C4-2B (cell line): ENCODE data around the gene IL17REL.

ENCODE experiments used
- H3K27ac ChIP-seq: fragments of 450-650 bp; 2 replicates; pipeline ENCODE4 v1.5.1; 2017
- ZFX ChIP-seq: fragments of 450-650 bp; IDR thresholded peaks from 2 replicates; pipeline ENCODE4 v1.6.1; 2017
- TF ChIP-seq, protein P1 (sequence below): fragments of 450-650 bp; conservative IDR thresholded peaks from 2 replicates; pipeline ENCODE4 v1.5.1; 2017; ENCODE audit warnings: mild to moderate bottlenecking

The IL17REL gene

DNA sequence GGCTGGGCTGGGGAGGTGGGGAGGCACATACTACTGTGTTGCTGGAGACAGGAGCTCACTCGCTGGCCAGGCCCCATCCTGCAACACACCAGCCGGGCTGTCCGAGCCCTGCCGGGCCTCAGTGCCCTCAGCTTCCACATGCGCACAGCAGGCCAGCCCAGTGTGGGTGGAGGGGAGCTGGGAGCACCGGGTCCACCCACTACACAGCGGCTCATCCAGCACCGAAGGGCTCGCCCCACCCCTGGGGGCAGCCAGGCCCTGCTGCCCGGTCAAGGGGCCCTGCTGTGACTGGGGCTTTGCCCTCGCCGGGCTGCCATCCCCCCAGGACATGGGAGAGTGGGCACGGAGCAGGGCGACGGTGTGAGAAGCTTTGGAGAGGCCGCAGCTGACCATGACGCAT is 36.3 kb upstream of the IL17REL start:
- H3K27ac ChIP-seq: no peak overlapping the region
- TF ChIP-seq, protein P1, sequence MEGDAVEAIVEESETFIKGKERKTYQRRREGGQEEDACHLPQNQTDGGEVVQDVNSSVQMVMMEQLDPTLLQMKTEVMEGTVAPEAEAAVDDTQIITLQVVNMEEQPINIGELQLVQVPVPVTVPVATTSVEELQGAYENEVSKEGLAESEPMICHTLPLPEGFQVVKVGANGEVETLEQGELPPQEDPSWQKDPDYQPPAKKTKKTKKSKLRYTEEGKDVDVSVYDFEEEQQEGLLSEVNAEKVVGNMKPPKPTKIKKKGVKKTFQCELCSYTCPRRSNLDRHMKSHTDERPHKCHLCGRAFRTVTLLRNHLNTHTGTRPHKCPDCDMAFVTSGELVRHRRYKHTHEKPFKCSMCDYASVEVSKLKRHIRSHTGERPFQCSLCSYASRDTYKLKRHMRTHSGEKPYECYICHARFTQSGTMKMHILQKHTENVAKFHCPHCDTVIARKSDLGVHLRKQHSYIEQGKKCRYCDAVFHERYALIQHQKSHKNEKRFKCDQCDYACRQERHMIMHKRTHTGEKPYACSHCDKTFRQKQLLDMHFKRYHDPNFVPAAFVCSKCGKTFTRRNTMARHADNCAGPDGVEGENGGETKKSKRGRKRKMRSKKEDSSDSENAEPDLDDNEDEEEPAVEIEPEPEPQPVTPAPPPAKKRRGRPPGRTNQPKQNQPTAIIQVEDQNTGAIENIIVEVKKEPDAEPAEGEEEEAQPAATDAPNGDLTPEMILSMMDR: no peak

DNA sequence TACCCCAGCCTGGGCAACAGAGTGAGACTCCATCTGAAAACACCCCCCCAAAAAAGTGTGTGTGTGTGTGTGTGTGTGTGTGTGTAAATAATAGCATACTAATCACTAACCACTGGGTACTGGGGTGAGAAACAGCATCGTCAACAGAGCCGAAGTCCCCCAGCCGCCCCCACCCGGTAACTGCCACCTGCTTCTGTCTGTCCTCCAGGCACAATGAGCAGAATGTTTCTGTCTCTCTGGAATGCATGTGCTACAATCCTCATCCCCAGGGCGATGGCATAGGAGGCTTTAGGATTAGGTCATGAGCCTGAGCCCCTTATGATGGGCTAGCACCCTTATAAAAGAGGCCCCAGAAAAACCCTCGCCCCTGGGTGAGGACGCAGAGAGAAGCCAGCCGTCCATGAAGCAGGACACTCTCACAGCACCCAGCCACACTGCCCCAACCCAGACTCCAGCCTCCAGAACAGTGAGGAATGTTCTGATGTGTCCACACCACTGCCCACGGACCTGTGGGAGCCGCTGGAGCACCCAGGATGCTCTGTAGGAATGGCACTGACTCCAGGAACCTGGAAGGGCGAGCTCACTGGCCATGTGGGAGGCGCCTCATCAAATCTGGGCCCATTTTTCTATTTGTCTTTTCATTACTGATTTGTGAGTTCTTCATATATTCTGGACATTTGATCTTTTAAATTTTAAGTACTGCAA is 35.6 kb upstream of the IL17REL start:
- H3K27ac ChIP-seq: no peak overlapping the region
- no peak for TF ChIP-seq ZFX
- TF ChIP-seq, protein P1: no peak

DNA sequence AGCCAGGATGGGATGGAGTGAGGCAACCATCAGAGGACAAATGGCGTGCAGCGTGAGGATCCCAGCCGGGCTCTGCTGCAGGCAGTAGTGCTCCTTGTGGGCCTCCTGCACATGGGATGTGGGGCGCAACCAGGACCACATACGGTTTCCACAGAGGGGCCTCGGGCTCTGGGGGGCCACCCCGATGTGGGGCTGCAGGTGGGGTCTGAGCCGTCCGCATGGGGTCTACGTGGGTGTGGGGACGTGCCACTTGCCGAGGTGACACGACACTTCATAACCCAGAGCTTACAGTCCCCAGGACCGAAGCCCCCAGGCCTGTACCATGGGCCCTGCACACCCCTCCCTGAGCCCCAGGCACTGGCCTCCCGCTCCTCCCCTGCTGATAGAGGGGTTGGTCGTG is 34.8 kb upstream of the IL17REL start:
- TF ChIP-seq, protein P1: no peak
- no peak for TF ChIP-seq ZFX
- no peak overlapping the region for H3K27ac ChIP-seq

DNA sequence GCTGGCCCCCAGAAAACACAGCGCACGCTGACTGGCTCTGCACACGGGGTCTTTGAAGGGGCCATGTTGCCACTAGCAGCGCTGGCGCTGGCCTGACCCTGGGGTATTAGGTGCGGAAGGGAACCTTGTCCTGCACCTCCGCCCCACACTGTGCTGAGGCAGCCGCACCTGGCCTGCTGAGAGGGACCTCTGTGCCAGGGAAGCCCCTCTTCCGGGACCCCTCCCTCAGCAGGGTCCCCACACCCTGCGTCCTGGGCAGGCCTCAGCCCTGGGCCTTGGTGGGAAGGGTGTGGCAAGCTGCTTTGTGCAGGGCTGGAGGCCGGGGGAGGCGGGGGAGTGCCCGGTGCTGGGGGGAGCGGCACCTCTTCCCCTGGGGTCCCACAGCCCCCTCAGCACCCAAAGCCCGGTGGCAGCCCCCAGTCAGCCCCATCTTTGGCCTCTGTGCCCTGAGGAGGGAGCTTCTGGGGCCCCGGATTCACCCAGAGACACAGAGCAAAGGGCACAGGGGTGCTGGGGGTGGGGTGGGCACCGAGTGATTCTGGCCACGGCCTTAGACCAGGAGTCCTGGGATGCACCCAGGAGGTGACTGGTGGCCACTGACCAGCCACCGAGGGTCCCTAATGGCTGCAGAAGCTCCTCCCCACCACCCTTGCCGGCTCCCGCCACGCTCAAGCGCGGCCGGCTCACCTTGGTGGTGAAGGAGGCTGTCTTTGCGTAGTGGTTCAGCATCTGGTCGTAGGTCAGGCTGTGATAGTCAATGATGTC is 34.1 kb upstream of the IL17REL start:
- H3K27ac ChIP-seq: no peak overlapping the region
- TF ChIP-seq, protein P1: no peak
- no peak for TF ChIP-seq ZFX

DNA sequence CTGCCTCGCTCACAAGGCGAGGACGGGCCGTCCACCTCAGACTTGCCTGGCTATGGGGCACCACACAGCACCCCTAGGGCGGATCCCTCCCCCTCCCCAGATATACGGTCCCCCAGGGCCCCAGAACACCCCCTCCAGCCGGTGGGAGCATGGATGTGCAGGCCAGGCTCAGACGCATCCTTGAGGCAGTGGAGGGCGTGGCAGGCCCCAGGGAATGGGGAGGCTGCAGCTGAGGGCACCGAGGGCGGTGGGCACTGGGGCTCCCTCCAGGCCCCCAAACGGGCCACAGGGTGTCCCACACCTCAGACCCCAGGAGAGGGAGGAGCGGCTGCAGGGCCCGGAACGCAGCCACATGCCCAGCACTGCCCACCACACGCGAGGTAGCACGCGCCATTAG is 33.5 kb upstream of the IL17REL start:
- H3K27ac ChIP-seq: no peak overlapping the region
- TF ChIP-seq, protein P1: no peak
- TF ChIP-seq ZFX: no peak

DNA sequence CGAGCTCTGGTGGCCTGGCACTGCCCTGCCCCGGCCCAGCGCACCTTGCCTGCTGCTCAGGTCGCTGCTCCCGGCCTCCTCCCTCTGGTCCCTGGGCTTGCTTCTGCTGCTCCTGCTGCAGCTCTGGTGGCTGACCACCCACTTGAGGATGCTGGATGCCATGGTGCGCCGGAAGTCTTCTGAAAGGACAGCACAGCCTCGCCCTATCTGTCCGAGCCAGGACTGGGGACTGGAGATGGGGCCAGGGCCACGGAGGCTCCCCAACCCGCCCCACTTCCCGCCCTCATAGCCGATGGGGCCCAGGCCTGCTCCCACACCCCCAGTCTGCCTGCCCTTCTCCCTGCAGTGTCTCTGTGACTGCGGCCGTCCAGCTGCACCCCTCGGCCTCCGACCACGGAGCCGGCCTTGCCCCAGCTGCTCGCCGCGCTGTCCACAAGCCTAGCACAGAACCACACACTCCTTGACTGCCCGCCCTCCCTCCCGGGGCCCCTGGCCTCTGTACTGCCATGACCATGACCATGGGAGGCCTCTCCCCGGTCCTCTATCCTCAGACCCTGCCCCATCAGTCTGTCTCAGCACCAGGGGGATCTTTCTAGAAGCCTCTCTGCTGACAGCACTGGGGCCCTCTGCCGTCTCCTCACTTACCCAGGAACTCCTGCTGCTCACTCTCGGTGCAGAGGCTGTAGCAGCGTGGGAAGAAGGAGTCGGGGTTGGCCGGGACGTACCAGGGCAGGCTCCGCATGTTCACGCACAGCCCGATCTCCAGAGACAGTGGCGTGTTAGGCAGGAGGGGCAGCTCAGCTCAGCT is 32.9 kb upstream of the IL17REL start:
- no peak overlapping the region for H3K27ac ChIP-seq
- TF ChIP-seq, protein P1: no peak
- no peak for TF ChIP-seq ZFX
